ENCODE results near the gene RYR1. TPM values are rescaled to one million over a fixed set of nuclear protein-coding genes. Genes with fewer than 3 reads are reported as not detected.

Gene RYR1
- polyA plus RNA-seq, 1 of the 3 experiments (the other 2 are of a cell fraction): under 0.01 TPM

DNA sequence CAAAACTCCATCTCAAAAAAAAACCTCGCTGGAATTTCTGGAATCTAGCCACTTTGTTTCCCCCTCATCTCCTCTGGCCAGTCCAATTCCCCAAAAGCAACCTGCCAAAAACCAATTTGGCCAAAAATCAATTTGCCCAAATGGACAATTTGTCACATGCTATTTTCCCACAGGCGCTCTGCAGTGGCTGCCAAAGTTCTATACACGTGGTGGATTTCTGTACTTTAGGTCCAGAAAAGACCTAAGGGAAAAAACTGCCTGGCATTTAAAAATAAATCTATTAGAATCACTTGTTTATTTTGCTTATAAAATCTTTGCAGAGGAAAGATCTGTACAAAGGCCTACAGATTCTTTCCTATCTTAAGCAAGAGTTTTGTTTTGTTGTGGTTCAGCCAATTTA is 104.9 kb downstream of the RYR1 start (continued):
- TF ChIP-seq MXI1 (IDR thresholded peaks at IDR 0.05; ENCODE audit: low read depth, low read length) (no peak), GABPA (IDR thresholded peaks at IDR 0.05; ENCODE audit: low read depth) (no peak), RCOR1 (IDR thresholded peaks at IDR 0.05; ENCODE audit: low read length) (no peak)

DNA sequence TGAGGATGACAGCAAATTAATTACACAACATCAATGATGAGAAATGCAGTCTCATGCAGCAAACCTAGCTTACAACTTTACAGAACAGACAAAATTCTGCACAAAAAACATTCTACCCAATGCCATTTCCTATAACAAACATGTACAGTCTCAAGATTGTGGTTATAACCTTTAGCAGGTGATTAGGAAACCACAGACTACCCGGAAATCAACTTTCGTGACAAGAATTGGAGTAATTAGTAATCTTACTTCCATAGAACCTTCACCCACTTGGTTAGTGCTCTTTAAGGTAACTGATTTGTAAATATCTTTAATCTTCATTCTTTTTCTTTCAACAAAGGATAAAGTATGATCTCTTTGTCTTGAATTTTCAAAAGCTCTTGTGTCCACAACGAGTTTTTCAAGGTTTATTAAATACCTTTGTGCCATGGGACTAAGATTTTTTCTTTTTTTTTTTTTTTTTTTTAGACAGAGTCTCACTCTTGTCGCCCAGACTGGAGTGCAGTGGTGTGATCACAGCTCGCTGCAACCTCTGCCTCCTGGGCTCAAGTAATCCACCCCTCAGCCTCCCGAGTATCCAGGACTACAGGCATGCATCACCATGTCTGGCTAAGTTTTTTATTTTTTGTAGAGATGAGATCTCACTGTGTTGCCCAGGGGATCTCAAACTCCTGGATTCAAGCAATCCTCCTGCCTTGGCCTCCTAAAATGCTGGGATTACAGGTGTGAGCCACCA is 105.5 kb downstream of the RYR1 start:
- POLR2A ChIA-PET: no interaction called here

More for the DNA sequence above, 105.5 kb downstream of the RYR1 start:
- peaks cover 0 to 7% of the 10 kb centered on the region in 2 experiments; a peak in 1 of 4 replicates for H3K4me1 ChIP-seq (ENCODE audit: control insufficient read depth in 1 of 2, insufficient read depth in 2 of 2, low read depth in 1 of 2, low read length in 1 of 2)
- no peaks in the 10 kb centered on the region for H4K20me1 ChIP-seq (ENCODE audit: insufficient read depth)
- no peak overlapping the region for H2AFZ ChIP-seq (ENCODE audit: low read depth)
- no peak for DNase-seq
- no peak overlapping the region for H3K4me3 ChIP-seq (ENCODE audit: low read depth in 2 of 2, low read length in 1 of 2)
- no peak overlapping the region for H3K4me2 ChIP-seq
- no peaks in the 10 kb centered on the region; the same call in 1 of the 2 replicates for H3K9me3 ChIP-seq
- no peaks in the 10 kb centered on the region for H3F3A ChIP-seq (replicated peaks; ENCODE audit: insufficient read depth)
- no peaks in the 10 kb centered on the region for H3K9me2 ChIP-seq
- no peaks in the 10 kb centered on the region for H3K36me3 ChIP-seq (replicated peaks in 1 of 2; ENCODE audit: control insufficient read depth in 1 of 2, insufficient read depth in 2 of 2, low read length in 1 of 2)
- CTCF ChIA-PET: no interaction called here
- TF ChIP-seq POLR2AphosphoS5 (IDR thresholded peaks at IDR 0.05; ENCODE audit: low read depth, low read length): no peak
- TF ChIP-seq, protein P1, sequence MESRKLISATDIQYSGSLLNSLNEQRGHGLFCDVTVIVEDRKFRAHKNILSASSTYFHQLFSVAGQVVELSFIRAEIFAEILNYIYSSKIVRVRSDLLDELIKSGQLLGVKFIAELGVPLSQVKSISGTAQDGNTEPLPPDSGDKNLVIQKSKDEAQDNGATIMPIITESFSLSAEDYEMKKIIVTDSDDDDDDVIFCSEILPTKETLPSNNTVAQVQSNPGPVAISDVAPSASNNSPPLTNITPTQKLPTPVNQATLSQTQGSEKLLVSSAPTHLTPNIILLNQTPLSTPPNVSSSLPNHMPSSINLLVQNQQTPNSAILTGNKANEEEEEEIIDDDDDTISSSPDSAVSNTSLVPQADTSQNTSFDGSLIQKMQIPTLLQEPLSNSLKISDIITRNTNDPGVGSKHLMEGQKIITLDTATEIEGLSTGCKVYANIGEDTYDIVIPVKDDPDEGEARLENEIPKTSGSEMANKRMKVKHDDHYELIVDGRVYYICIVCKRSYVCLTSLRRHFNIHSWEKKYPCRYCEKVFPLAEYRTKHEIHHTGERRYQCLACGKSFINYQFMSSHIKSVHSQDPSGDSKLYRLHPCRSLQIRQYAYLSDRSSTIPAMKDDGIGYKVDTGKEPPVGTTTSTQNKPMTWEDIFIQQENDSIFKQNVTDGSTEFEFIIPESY (IDR thresholded peaks at IDR 0.05; ENCODE audit: borderline replicate concordance, low read depth): no peak
- TF ChIP-seq GABPA (IDR thresholded peaks at IDR 0.05; ENCODE audit: low read depth): no peak
- TF ChIP-seq, protein P2, sequence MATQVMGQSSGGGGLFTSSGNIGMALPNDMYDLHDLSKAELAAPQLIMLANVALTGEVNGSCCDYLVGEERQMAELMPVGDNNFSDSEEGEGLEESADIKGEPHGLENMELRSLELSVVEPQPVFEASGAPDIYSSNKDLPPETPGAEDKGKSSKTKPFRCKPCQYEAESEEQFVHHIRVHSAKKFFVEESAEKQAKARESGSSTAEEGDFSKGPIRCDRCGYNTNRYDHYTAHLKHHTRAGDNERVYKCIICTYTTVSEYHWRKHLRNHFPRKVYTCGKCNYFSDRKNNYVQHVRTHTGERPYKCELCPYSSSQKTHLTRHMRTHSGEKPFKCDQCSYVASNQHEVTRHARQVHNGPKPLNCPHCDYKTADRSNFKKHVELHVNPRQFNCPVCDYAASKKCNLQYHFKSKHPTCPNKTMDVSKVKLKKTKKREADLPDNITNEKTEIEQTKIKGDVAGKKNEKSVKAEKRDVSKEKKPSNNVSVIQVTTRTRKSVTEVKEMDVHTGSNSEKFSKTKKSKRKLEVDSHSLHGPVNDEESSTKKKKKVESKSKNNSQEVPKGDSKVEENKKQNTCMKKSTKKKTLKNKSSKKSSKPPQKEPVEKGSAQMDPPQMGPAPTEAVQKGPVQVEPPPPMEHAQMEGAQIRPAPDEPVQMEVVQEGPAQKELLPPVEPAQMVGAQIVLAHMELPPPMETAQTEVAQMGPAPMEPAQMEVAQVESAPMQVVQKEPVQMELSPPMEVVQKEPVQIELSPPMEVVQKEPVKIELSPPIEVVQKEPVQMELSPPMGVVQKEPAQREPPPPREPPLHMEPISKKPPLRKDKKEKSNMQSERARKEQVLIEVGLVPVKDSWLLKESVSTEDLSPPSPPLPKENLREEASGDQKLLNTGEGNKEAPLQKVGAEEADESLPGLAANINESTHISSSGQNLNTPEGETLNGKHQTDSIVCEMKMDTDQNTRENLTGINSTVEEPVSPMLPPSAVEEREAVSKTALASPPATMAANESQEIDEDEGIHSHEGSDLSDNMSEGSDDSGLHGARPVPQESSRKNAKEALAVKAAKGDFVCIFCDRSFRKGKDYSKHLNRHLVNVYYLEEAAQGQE (IDR thresholded peaks at IDR 0.05; ENCODE audit: low read depth, low read length): no peak
- TF ChIP-seq, protein P3, sequence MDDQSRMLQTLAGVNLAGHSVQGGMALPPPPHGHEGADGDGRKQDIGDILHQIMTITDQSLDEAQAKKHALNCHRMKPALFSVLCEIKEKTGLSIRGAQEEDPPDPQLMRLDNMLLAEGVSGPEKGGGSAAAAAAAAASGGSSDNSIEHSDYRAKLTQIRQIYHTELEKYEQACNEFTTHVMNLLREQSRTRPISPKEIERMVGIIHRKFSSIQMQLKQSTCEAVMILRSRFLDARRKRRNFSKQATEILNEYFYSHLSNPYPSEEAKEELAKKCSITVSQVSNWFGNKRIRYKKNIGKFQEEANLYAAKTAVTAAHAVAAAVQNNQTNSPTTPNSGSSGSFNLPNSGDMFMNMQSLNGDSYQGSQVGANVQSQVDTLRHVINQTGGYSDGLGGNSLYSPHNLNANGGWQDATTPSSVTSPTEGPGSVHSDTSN (IDR thresholded peaks at IDR 0.05): no peak
- no peak for TF ChIP-seq TEAD4 (IDR thresholded peaks at IDR 0.05; ENCODE audit: borderline replicate concordance, insufficient read depth)
- TF ChIP-seq JUND (IDR thresholded peaks at IDR 0.05): no peak
- TF ChIP-seq, protein P4, sequence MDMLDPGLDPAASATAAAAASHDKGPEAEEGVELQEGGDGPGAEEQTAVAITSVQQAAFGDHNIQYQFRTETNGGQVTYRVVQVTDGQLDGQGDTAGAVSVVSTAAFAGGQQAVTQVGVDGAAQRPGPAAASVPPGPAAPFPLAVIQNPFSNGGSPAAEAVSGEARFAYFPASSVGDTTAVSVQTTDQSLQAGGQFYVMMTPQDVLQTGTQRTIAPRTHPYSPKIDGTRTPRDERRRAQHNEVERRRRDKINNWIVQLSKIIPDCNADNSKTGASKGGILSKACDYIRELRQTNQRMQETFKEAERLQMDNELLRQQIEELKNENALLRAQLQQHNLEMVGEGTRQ (IDR thresholded peaks at IDR 0.05; ENCODE audit: borderline replicate concordance, low read depth, low read length): no peak
- TF ChIP-seq GATA2 (CRISPR knock-in tag; IDR thresholded peaks at IDR 0.05): no peak
- H3K79me2 ChIP-seq (ENCODE audit: insufficient read depth): no peaks in the 10 kb centered on the region
- WGBS (ENCODE audit: low lambda C conversion rate): 34% methylated on average over 6 of the region's 6 CpGs
- no peak overlapping the region for H3K9ac ChIP-seq
- H3K27me3 ChIP-seq (ENCODE audit: insufficient read depth): no peaks in the 10 kb centered on the region
- no peak overlapping the region for H3K27ac ChIP-seq (ENCODE audit: low read depth in 2 of 2, low read length in 1 of 2)

Data from SK-N-SH (cell line).